Activated CD4-positive, alpha-beta memory T cell treated with anti-CD3 and anti-CD28 coated beads for 36 hours (primary cell): ENCODE measurements around the gene RIPOR2. TPM values are rescaled to one million over a fixed set of nuclear protein-coding genes. Genes with fewer than 3 reads are reported as not detected.

Experiments used
- CTCF ChIA-PET: fragments of 350-600 bp; sonication (Branson Sonifier 250); formaldehyde crosslinking; loops from one replicate; lab custom pipeline; 2021; ENCODE audit warnings: antibody characterized with exemption, inconsistent platforms; lab: Charles Lee
- POLR2A ChIA-PET: fragments of 350-600 bp; sonication (Branson Sonifier 250); formaldehyde crosslinking; loops from one replicate; lab custom pipeline; 2021; ENCODE audit warnings: antibody characterized with exemption; lab: Charles Lee
- DNase-seq: peaks from one replicate; pipeline ENCODE4 v3.0.0-alpha.2; 2020
- H3K27ac Mint-ChIP-seq: one replicate; pipeline ENCODE4 v1.8.0; 2021; ENCODE audit warnings: mixed read lengths
- H3K27me3 Mint-ChIP-seq: one replicate; pipeline ENCODE4 v1.8.0; 2021; ENCODE audit warnings: mixed read lengths
- H3K36me3 Mint-ChIP-seq: one replicate; pipeline ENCODE4 v1.8.0; 2021; ENCODE audit warnings: mixed read lengths
- H3K4me1 Mint-ChIP-seq: one replicate; pipeline ENCODE4 v1.8.0; 2021; ENCODE audit warnings: low read depth, mixed read lengths
- H3K4me3 Mint-ChIP-seq: one replicate; pipeline ENCODE4 v1.8.0; 2021; ENCODE audit warnings: mild to moderate bottlenecking, mixed read lengths
- H3K9me3 Mint-ChIP-seq: one replicate; pipeline ENCODE4 v1.8.0; 2021; ENCODE audit warnings: mixed read lengths
- intact Hi-C: fragments of 100-400 bp; cut with micrococcal nuclease; formaldehyde crosslinking; loops from one replicate; pipeline ENCODE4 v1.15.1; 2023
- total RNA-seq, 2 experiments: library from RNA; stranded (reverse); gene quantifications; one replicate each; pipeline ENCODE4 v1.2.3, GENCODE V29; 2021

The RIPOR2 gene
- total RNA-seq, 2 experiments from 2014 or later = 64.5 to 68.7 TPM

DNA sequence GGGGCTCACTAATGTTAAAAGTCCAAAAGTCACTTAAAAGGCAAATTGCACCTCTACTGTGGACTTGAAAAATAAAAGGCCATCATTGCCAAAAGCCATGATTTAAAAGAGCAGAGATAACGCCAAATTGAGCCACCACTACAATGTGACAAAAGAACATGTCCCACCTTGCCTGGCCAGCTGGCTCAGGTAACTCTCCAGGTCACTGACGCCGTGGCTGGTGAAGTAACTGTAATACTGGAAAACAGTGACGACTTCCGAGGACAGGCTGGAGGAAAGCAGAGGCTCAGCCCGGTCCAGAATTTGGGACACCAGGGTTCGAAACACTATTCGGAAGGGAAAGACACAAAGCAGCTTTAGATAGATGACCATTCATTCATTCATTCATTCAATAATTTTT lies 107.8 kb downstream of the RIPOR2 start:
- Mint-ChIP-seq H3K4me1 (peaks cover 23% of the 10 kb centered on the region), H3K36me3 (peaks cover 41% of the 10 kb centered on the region), H3K4me3 (no peak overlapping the region), H3K27ac (peak overlapping the region; percentile 32), H3K9me3 (no peaks in the 10 kb centered on the region), H3K27me3 (no peaks in the 10 kb centered on the region)
- intact Hi-C loops = no loop called here
- ChIA-PET CTCF (interaction anchor here (3.1 kb wide), 1 partner anchor 164 kb away, joined by 8 read pairs; no protein-coding TSS in a partner anchor), POLR2A (no interaction called here)
- no peak for DNase-seq

DNA sequence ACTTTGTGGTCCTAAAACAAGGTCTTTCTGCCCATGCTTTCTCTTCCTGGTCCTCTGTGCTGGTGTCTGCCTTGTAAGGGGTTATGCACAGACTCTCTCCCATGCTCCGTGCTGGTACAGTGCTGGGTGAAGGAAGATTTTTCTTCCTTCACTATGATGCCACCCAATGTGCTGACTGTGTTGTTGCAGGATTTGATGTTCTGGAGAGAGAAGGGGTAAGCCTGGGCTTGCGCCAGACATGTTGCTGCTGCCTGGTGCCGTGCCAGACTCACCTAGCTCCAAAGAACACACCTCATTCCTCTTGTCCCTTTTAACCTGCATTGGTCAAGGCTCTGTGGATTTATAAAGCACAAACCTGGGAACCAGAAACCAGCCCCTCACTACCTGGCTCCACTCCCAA lies 108.6 kb downstream of the RIPOR2 start:
- Mint-ChIP-seq H3K4me1 (peaks cover 15% of the 10 kb centered on the region), H3K9me3 (no peaks in the 10 kb centered on the region), H3K4me3 (no peak overlapping the region), H3K27ac (peak overlapping the region; percentile 32), H3K27me3 (no peaks in the 10 kb centered on the region), H3K36me3 (peaks cover 37% of the 10 kb centered on the region)
- no peak for DNase-seq
- CTCF ChIA-PET = interaction anchor here (3.1 kb wide), 1 partner anchor 165 kb away, joined by 8 read pairs; no protein-coding TSS in a partner anchor
- POLR2A ChIA-PET = no interaction called here
- intact Hi-C loops = no loop called here

DNA sequence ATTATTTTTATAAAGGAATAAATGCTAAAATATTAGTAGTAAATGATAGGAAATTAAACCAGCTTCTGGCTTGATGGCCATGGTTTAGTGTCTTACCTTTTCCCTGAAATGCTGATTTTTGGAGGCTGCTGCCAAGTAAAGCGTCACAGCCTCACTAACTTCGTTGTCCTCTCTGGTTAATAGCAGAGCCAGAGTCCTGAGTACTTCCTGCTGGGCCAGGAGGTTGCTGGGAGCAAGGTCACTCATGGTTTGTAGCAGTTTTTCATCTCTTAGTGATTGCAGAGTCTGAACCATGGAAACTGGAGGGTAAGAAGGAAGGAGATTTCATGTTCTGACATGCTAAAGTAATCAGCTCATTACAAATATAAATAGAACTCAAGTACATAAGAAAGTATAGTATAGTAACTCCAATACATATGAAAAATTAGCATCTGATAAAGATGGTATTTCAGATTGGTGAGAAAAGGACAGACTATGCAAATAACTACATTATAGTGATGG lies 110.6 kb downstream of the RIPOR2 start:
- POLR2A ChIA-PET = no interaction called here

DNA sequence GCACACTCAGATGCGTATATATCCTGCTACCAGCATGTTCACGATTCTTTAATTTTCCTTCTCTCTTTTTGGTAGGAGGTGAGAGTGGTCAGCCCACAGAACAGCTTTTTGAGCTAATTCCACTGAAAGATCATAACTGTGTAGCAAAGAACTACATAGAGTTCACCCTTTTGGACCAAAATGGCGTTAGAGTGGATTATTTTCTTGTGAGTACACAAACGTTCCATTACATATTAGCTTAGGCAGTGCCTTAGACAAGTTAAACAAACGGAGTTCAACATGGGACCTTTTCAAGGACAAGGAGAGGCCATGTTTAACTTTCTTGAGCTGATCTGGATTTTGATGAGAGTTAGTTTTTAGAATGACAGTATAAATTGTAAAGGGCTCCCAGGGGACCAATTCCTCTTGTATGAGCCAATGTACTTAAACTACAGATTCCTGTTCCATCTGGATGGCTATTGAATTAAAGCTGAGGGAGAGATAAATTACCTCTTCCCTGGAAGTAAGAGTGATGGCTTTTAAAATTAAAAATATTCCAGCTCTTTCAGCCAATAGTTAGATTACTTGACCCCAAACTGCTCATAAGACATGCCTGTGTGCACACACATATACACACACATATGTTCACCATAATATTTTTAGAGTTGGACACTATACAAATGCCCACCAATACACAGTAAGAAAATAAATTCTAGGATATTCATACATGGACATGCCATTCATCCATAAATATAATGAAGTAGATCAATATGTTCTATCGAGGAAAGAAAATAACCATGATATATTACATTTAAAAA lies 111.4 kb downstream of the RIPOR2 start:
- H3K27me3 Mint-ChIP-seq = no peaks in the 10 kb centered on the region
- H3K4me3 Mint-ChIP-seq = no peak overlapping the region
- ChIA-PET CTCF (interaction anchor here (1.2 kb wide), 1 partner anchor 247 kb away, joined by 4 read pairs; no protein-coding TSS in a partner anchor), POLR2A (no interaction called here)
- intact Hi-C loops = no loop called here
- peaks cover 34% of the 10 kb centered on the region for H3K36me3 Mint-ChIP-seq
- H3K4me1 Mint-ChIP-seq = peaks cover 2% of the 10 kb centered on the region
- H3K27ac Mint-ChIP-seq = no peak overlapping the region
- no peak for DNase-seq
- no peaks in the 10 kb centered on the region for H3K9me3 Mint-ChIP-seq

More for the DNA sequence above, 110.6 kb downstream of the RIPOR2 start:
- peaks cover 36% of the 10 kb centered on the region for H3K36me3 Mint-ChIP-seq
- no peaks in the 10 kb centered on the region for H3K9me3 Mint-ChIP-seq
- no peak for DNase-seq
- peak overlapping the region; percentile 13 for H3K27ac Mint-ChIP-seq
- H3K4me1 Mint-ChIP-seq = peaks cover 2% of the 10 kb centered on the region
- H3K27me3 Mint-ChIP-seq = no peaks in the 10 kb centered on the region
- intact Hi-C loops = no loop called here
- H3K4me3 Mint-ChIP-seq = no peak overlapping the region
- CTCF ChIA-PET = interaction anchor here (1.2 kb wide), 1 partner anchor 246 kb away, joined by 4 read pairs; no protein-coding TSS in a partner anchor

DNA sequence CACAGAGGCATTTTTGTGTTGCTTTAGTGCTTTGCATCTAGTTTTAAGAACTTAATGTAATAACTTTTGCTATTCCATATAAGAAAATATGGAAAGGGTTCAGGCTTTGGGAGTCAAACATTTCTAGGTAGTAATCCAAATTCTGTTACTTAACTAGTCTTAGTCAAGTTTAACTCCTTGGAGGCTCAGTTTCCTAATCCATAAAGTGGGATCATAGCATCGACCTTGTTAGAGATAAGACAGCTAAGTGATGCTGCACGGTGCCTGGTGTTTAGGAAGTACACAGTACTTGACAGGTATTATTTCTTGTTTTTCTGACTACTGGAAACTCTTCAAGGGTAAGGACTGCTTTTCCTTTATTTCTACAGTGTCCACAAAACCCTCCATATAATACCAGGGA lies 112.6 kb downstream of the RIPOR2 start:
- no peaks in the 10 kb centered on the region for H3K9me3 Mint-ChIP-seq
- H3K4me1 Mint-ChIP-seq = peaks cover 2% of the 10 kb centered on the region
- no peak overlapping the region for H3K4me3 Mint-ChIP-seq
- DNase-seq = no peak
- H3K27ac Mint-ChIP-seq = peak overlapping the region; percentile 42
- intact Hi-C loops = no loop called here
- POLR2A ChIA-PET = interaction anchor here (0.7 kb wide), 1 partner anchor 157 kb away, joined by 3 read pairs; no protein-coding TSS in a partner anchor
- H3K36me3 Mint-ChIP-seq = peaks cover 37% of the 10 kb centered on the region
- no peaks in the 10 kb centered on the region for H3K27me3 Mint-ChIP-seq
- CTCF ChIA-PET = no interaction called here

DNA sequence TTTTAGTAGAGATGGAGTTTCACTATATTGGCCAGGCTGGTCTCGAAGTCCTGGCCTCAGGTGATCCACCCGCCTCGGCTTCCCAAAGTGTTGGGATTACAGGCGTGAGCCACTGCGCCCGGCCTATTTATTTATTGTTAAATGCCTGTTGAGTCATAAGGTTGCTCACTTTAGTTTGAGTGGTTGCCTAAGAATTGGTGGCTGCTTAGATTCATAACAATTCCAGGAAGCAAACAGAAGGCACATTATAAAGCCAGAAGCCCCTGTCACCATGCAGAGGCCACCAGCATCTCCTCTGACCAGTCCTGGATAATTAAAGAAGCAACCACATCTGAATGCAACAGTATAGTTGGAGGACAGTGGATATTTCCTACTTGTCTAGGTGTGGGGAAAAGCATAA lies 113.1 kb downstream of the RIPOR2 start:
- H3K4me3 Mint-ChIP-seq = no peak overlapping the region
- no peak for DNase-seq
- intact Hi-C loops = no loop called here
- H3K27me3 Mint-ChIP-seq = no peaks in the 10 kb centered on the region
- peak overlapping the region; percentile 42 for H3K27ac Mint-ChIP-seq
- H3K36me3 Mint-ChIP-seq = peaks cover 35% of the 10 kb centered on the region
- no peaks in the 10 kb centered on the region for H3K9me3 Mint-ChIP-seq
- H3K4me1 Mint-ChIP-seq = peaks cover 2% of the 10 kb centered on the region
- ChIA-PET POLR2A (interaction anchor here (0.7 kb wide), 1 partner anchor 156 kb away, joined by 3 read pairs; no protein-coding TSS in a partner anchor), CTCF (no interaction called here)

DNA sequence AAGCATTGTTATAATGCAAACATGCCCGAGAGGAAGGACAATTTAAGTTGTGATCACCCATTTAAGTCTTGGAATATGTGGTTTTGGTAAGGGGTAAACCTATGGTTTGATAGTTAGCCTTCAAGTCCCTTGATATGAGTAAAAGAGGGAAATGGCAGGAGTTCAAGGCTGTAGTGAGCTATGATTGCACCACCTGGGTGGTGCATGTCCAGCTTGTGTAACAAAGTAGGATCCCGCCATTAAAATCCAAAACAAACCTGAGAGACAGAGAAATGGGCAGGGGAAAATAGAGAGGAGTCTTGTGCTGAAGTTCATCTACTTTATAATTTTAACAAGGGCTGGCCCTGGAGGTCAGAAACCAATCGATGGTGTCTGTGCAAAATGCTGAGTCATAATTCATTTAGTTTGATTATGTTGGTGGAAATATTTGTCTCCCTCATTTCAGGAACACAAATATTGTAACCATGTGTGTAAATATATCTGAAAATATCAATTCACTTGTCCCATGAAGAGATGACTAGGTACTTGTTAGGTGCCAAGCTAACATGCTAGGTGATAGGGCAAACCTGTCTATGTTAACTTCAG lies 113.8 kb downstream of the RIPOR2 start:
- intact Hi-C loops = no loop called here
- Mint-ChIP-seq H3K27me3 (no peaks in the 10 kb centered on the region), H3K36me3 (peaks cover 30% of the 10 kb centered on the region), H3K9me3 (no peaks in the 10 kb centered on the region), H3K4me3 (no peak overlapping the region), H3K27ac (peak overlapping the region; percentile 83), H3K4me1 (no peaks in the 10 kb centered on the region)
- ChIA-PET CTCF (no interaction called here), POLR2A (no interaction called here)
- DNase-seq = no peak

DNA sequence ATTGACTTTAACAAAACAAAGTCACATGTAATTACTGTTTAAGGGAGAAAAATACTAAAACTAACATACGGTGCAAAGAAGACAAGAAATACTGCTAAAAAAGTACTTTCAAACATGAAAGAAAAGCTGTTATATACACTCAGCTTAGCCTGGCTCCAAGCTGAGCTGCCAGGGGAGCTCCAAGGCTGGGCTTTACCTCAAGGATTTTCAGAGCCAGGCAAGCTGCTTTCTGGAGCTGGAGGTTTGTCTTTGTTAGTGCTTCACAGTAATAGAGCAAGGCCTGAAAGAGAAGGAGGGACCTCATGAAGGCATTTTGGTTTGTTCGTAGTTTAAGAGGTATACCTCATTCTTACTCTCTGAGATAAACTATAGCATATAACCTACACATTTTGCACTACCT lies 117.4 kb downstream of the RIPOR2 start:
- POLR2A ChIA-PET = interaction anchor here (1.0 kb wide), 1 partner anchor 8 kb away, joined by 3 read pairs; no protein-coding TSS in a partner anchor
- H3K27me3 Mint-ChIP-seq = no peaks in the 10 kb centered on the region
- no peak overlapping the region for H3K4me3 Mint-ChIP-seq
- no peaks in the 10 kb centered on the region for H3K4me1 Mint-ChIP-seq
- H3K36me3 Mint-ChIP-seq = peaks cover 13% of the 10 kb centered on the region
- peak overlapping the region; percentile 18 for H3K27ac Mint-ChIP-seq
- intact Hi-C loops = no loop called here
- CTCF ChIA-PET = interaction anchor here (0.8 kb wide), 1 partner anchor 236 kb away, joined by 3 read pairs; no protein-coding TSS in a partner anchor
- DNase-seq = no peak
- H3K9me3 Mint-ChIP-seq = no peaks in the 10 kb centered on the region

DNA sequence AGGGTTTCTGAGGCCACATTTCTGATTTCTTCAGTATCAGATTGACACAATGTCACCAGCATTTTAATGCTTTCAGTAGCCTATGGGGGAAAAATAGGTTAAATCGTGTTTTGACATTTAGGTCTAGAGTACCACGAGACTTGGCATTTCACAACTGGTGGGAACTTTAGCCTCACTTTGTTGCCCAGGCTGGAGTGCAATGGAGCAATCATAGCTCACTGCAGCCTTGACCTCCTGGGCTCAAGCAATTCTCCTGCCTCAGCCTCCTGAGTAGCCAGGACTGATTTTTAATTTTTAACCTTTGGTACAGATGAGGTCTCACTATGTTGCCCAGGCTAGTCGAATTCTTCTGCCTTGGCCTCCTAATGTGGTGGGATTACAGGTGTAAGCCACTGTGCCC lies 126.0 kb downstream of the RIPOR2 start:
- H3K9me3 Mint-ChIP-seq = no peaks in the 10 kb centered on the region
- POLR2A ChIA-PET = interaction anchor here (0.8 kb wide), 1 partner anchor 9 kb away, joined by 3 read pairs; no protein-coding TSS in a partner anchor
- CTCF ChIA-PET = no interaction called here
- H3K27me3 Mint-ChIP-seq = no peaks in the 10 kb centered on the region
- no peak for DNase-seq
- intact Hi-C loops = no loop called here
- H3K36me3 Mint-ChIP-seq = peaks cover 19% of the 10 kb centered on the region
- H3K27ac Mint-ChIP-seq = peak overlapping the region; percentile 8
- no peaks in the 10 kb centered on the region for H3K4me1 Mint-ChIP-seq
- H3K4me3 Mint-ChIP-seq = no peak overlapping the region

DNA sequence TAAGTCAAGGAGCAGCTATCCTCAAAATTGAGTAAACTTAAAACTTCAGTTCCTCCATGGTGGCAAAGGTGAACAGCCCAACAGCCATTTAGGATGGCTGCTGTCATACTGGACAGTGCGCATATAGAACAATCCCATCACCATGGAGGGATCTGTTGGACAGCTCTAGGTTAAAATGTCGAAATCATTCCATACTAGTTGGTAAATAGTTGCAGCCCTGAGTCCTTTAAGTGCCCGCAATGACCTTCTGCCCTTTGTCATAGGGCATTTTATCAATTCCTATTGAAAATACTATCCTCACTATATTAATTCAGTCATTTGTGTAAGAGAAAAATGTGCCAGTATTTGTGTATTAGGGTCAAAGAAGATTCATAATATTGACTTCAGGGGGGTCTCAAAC lies 128.2 kb downstream of the RIPOR2 start:
- H3K4me3 Mint-ChIP-seq = no peak overlapping the region
- intact Hi-C loops = no loop called here
- no peaks in the 10 kb centered on the region for H3K4me1 Mint-ChIP-seq
- H3K27ac Mint-ChIP-seq = peak overlapping the region; percentile 59
- H3K27me3 Mint-ChIP-seq = no peaks in the 10 kb centered on the region
- DNase-seq = no peak
- ChIA-PET POLR2A (interaction anchor here (0.6 kb wide), 1 partner anchor 70 kb away, joined by 3 read pairs; no protein-coding TSS in a partner anchor), CTCF (interaction anchor here (1.8 kb wide), 1 partner anchor 263 kb away, joined by 6 read pairs; no protein-coding TSS in a partner anchor)
- peaks cover 19% of the 10 kb centered on the region for H3K36me3 Mint-ChIP-seq
- H3K9me3 Mint-ChIP-seq = no peaks in the 10 kb centered on the region

DNA sequence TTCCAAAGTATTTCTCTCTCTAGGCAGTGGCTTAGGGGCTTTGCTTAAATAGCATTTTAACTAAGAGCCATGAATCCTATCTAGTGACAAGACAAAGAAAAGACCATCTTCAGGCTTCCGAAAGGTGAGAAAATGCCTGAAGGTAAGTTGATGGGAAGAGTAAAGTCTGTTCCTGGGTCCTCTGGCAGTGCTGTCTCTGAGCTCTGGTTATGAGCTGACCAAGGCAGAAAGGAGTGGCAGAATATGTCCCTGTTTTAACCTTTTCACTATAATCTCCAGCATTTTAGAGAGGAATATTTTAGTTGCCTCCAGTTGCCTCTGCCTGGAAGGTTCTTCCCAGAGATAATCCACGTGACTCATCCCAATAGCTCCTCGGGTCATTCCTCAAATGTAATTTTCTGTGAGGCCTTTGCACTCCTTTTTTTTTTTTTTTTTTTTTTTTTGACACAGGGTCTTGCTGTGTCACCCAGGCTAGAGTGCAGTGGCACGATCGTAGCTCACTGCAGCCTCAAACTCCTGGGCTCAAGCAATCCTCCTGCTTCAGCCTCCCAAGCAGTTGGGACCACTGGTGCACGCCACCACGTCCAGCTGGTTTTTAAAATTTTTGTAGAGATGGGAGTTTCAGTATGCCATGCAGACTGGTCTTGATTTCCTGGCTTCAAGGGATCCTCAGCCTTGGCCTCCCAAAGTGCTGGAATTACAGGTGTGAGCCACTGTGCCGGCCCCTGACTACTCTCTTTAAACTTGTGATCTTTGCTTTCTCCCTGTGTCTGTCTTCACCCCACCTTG lies 133.3 kb downstream of the RIPOR2 start:
- Mint-ChIP-seq H3K27me3 (no peaks in the 10 kb centered on the region), H3K36me3 (peaks cover 7% of the 10 kb centered on the region), H3K27ac (no peak overlapping the region), H3K4me3 (no peak overlapping the region), H3K9me3 (no peaks in the 10 kb centered on the region), H3K4me1 (peaks cover 8% of the 10 kb centered on the region)
- intact Hi-C loops = no loop called here
- ChIA-PET POLR2A (no interaction called here), CTCF (interaction anchor here (1.2 kb wide), 1 partner anchor 53 kb away, joined by 3 read pairs; no protein-coding TSS in a partner anchor)
- DNase-seq = no peak
